Tibial artery (tissue), 4 donors: ENCODE data around the gene DNER.

ENCODE experiments used
- DNase-seq, 2 donors: peaks; one replicate each; pipeline ENCODE4 v3.0.0-alpha.2; 2019
- H3K27ac ChIP-seq, 2 donors: fragments of 200-600 bp; sonication (generic) in 1 of 2; 1 replicate in 1 of 2; 2 replicates in 1 of 2; pipeline ENCODE4 v1.5.1; 2018 to 2019; ENCODE audit warnings: mild to moderate bottlenecking in 1 of 2
- H3K27me3 ChIP-seq, 2 donors: fragments of 200-600 bp; sonication (generic) in 1 of 2; one replicate each; pipeline versions ENCODE4 v1.5.1 to v1.6.0; 2016 to 2019
- H3K36me3 ChIP-seq, 3 donors: fragments of 200-600 bp; sonication (generic) in 2 of 3; one replicate each; pipeline ENCODE4 v1.5.1; 2016 to 2019; ENCODE audit warnings: mild to moderate bottlenecking in 2 of 3
- H3K4me1 ChIP-seq, 4 donors: fragments of 200-600 bp; sonication (generic) in 2 of 4; 1 replicate in 3 of 4; 2 replicates in 1 of 4; pipeline ENCODE4 v1.5.1; 2016 to 2019
- H3K4me3 ChIP-seq, 2 donors: fragments of 200-600 bp; sonication (generic) in 1 of 2; 1 replicate in 1 of 2; 2 replicates in 1 of 2; pipeline ENCODE4 v1.5.1; 2018 to 2019; ENCODE audit warnings: mild to moderate bottlenecking in 2 of 2
- H3K9me3 ChIP-seq, 3 donors: fragments of 200-600 bp; sonication (generic) in 1 of 3; one replicate each; pipeline ENCODE4 v1.5.1; 2016 to 2019
- CTCF ChIP-seq, 2 experiments: fragments of 200-600 bp in 1 of 2; fragments of 450-650 bp in 1 of 2; IDR thresholded peaks; one replicate each; pipeline ENCODE4 v1.5.1; 2017 to 2019; ENCODE audit warnings: antibody characterized with exemption in 2 of 2, mild to moderate bottlenecking in 1 of 2, moderate library complexity in 1 of 2
- intact Hi-C: fragments of 100-400 bp; cut with DNase I; formaldehyde crosslinking; loops from one replicate; pipeline ENCODE4 v1.15.0; 2023; ENCODE audit warnings: low total_unique reads

DNER gene

GRCh38 chr2:229372207-229372606 is 342.1 kb downstream of the DNER start:
- no peak for DNase-seq
- peaks cover 0 to 4% (median 0%) of the 10 kb centered on the region in 3 donors for H3K9me3 ChIP-seq
- no peaks in the 10 kb centered on the region for H3K36me3 ChIP-seq
- intact Hi-C loops: no loop called here
- H3K27ac ChIP-seq: no peak overlapping the region
- no peak for TF ChIP-seq CTCF (IDR thresholded peaks at IDR 0.05)
- H3K27me3 ChIP-seq: no peaks in the 10 kb centered on the region
- H3K4me1 ChIP-seq: no peaks in the 10 kb centered on the region
- H3K4me3 ChIP-seq: no peak overlapping the region

GRCh38 chr2:229371086-229371485 is 343.3 kb downstream of the DNER start:
- Histone ChIP-seq H3K4me1 (no peaks in the 10 kb centered on the region), H3K4me3 (no peak overlapping the region), H3K27me3 (no peaks in the 10 kb centered on the region), H3K36me3 (no peaks in the 10 kb centered on the region), H3K27ac (no peak overlapping the region), H3K9me3 (peaks cover 0 to 4% (median 0%) of the 10 kb centered on the region in 3 donors)
- intact Hi-C loops: no loop called here
- DNase-seq: no peak
- TF ChIP-seq CTCF (IDR thresholded peaks at IDR 0.05): no peak

GRCh38 chr2:229370509-229370908 is 343.8 kb downstream of the DNER start:
- peaks cover 0 to 4% (median 0%) of the 10 kb centered on the region in 3 donors for H3K9me3 ChIP-seq
- no peaks in the 10 kb centered on the region for H3K36me3 ChIP-seq
- no peaks in the 10 kb centered on the region for H3K4me1 ChIP-seq
- H3K27me3 ChIP-seq: no peaks in the 10 kb centered on the region
- no peak for TF ChIP-seq CTCF (IDR thresholded peaks at IDR 0.05)
- no peak overlapping the region for H3K27ac ChIP-seq
- no peak for DNase-seq
- no peak overlapping the region for H3K4me3 ChIP-seq
- intact Hi-C loops: no loop called here

DNA sequence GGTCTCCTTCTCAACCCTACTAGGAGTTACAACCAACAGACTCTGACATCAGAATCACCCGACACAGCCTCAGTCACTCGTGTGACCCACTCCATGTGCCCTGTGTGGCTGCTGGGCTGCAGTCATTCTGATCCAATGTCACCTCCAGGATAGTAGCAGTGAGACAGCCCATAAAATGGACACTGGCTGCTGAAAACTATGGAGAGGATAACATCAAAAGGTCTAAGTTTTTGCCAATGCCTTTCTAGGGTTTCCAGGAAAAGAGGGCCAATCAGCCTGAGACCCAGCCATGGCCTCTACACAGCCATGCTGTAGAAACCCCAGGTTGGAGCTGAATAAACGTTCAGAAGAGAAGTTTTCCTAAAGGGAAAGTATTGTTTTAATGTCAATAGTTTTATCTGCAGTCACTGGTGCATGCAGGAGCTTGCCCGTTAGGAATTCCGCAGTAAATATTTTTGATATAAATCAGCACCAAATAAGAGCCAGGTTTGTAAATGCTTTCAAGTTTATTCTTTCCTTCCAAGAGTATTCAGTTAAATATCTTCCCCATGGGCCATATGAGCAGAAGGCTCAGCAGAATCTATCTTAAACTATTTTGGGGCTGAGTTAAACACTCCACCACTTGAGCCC is 351.1 kb downstream of the DNER start:
- intact Hi-C loops: no loop called here
- no peak overlapping the region for H3K4me3 ChIP-seq
- H3K27me3 ChIP-seq: no peaks in the 10 kb centered on the region
- no peaks in the 10 kb centered on the region for H3K9me3 ChIP-seq
- H3K27ac ChIP-seq: no peak overlapping the region
- H3K36me3 ChIP-seq: no peaks in the 10 kb centered on the region
- H3K4me1 ChIP-seq: no peaks in the 10 kb centered on the region
- no peak for DNase-seq
- no peak for TF ChIP-seq CTCF (IDR thresholded peaks at IDR 0.05)

DNA sequence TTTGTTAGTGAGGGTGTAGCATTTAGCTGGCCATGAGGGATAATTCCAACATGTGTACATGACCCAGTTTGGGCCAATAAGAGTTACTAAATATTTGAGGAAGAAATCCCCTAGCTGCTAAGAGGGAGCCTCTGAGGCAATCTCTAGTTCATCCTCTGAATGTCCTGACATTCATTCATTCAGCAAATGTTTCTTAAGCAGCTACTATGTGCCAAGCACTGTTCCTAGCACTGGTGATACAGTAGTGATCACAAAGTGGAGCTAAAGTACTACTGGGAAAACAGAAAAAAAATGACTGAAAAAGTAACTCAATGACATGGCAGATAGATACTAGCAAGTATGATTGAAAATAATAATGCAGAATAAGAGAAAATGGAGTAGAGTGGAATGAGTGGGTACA is 363.5 kb downstream of the DNER start:
- Histone ChIP-seq H3K27ac (no peak overlapping the region), H3K36me3 (no peaks in the 10 kb centered on the region), H3K9me3 (no peaks in the 10 kb centered on the region), H3K4me3 (no peak overlapping the region), H3K4me1 (no peaks in the 10 kb centered on the region), H3K27me3 (no peaks in the 10 kb centered on the region)
- no peak for TF ChIP-seq CTCF (IDR thresholded peaks at IDR 0.05)
- DNase-seq: no peak
- intact Hi-C loops: no loop called here
